ENCODE results near the gene KCNN3.

KCNN3 gene

DNA sequence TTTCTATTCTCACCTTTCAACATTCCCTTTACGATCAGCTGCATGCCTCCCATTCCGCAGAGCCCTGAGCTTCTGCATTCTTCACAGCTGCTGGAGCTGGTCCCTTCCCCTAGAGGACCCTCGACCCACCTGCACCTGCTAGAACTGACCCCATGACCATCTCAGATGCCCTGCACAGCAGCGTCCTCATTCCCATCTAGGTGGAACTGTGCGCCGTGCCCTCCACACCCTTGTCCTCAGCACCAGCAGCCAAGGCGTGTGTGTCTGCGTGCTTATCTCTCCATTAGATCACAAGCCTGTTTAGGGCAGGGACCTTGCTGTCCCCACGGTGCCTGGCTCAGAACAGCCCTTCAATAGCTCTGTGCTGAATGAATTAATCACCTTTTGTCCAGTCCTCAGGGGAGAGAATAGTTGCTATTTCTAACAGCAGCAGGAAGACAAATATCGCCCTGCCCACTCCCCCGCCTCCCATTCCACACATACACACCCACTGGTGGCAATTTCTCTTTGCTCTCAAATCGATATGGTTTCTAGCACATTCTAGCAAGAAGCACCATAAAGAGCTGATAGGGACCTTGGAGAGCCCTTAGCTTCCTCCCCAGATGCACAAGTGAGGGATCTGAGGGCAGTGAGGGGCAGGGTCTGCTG, 61.7 kb downstream of the KCNN3 start:
- in situ Hi-C loops (cut with HindIII; ENCODE audit: low pct_ligation_motif_present, low pct_unique_long_range_greater_than_20kb, low sequenced_read_pairs): no loop called here
- no peak for DNase-seq

DNA sequence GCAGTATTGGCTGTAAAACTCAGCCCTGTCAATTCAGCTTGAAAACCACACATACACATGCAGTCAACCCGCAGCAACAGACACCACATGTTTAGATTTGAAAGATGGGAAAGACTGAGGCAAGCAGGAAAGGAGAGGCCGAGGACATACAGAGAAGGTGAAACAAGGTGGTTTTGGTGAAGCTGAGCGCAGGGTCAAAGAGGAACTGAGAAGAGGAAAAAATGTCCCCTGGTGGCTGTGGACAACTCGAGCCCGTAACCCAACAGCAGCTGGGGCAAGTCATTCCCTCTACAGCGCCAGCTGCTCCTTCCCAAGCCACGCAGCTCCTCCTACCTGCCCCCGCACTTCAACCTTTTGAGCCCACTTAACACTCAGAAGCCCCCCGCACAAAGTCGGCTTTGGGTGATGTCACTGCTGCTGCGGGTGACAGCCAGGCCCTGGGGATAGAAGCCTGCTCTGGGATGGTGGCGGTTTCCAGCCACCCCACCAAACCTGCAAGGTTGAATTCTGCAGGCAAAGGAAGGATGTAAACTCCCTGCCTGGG, 63.0 kb downstream of the KCNN3 start:
- no peak for DNase-seq
- in situ Hi-C loops (cut with HindIII; ENCODE audit: low pct_ligation_motif_present, low pct_unique_long_range_greater_than_20kb, low sequenced_read_pairs): no loop called here

DNA sequence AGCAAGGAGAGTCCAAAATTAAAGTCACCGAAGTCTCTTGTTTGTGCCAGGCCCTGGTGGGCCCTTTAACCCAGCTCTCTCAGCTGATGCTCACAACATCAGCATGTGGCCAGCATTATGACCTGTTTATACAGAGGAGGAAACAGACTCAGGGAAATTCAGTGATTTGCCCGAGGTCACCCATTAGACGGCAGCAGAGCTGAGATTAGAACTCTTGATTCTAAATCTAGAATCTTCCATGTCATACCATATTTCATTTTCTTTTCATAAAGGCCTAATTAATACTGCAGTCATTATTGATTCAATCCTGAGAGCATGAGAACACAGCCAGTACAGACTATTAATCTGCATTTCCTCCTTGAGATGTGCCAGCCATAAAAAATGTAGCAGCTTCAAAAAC, 63.7 kb downstream of the KCNN3 start:
- DNase-seq: no peak
- in situ Hi-C loops (cut with HindIII; ENCODE audit: low pct_ligation_motif_present, low pct_unique_long_range_greater_than_20kb, low sequenced_read_pairs): no loop called here

DNA sequence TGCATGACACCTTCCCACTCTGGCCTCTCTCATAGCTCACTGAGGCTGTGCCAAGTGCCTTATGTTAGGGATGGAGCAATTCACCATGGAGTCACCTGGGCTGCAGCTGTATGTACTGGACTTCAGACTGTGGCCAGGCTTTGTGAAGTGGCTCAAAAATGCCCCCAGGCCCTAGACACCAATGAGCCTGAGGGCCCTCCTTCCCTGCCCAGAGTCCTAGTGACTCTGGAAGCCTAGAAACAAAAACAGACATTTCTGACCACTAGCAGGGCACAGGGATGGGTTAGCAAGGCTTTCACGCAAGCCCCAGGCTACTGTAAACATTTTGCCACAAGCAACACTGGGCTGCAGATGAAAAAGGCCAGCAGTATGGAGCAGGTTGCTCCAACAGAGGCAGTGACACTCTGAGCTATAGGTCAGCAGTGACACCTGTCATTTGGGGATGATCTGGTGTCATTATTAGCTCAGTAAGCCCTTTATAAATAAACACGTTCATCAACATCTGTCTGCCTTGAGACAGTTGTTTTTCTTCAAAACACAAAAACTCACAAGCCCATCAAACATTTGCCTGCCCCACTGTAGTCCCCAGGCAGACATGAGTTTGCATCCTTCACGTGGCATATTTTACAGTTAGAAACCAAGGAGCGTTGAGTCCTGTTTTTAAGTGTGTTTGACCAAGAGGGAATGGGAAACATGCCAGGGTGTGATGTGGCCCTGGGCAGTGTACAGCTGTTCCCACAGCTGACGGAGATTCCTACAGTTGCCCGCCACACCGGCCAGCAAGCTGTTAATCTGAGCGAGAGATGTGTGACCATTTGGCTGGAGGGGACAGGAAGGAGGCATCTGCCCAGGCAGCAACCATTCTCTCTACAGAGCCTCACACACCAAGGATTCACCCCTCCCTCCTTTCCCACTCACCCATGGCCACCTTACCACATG, 66.8 kb downstream of the KCNN3 start:
- in situ Hi-C loops (cut with HindIII; ENCODE audit: low pct_ligation_motif_present, low pct_unique_long_range_greater_than_20kb, low sequenced_read_pairs): no loop called here
- DNase-seq: no peak

DNA sequence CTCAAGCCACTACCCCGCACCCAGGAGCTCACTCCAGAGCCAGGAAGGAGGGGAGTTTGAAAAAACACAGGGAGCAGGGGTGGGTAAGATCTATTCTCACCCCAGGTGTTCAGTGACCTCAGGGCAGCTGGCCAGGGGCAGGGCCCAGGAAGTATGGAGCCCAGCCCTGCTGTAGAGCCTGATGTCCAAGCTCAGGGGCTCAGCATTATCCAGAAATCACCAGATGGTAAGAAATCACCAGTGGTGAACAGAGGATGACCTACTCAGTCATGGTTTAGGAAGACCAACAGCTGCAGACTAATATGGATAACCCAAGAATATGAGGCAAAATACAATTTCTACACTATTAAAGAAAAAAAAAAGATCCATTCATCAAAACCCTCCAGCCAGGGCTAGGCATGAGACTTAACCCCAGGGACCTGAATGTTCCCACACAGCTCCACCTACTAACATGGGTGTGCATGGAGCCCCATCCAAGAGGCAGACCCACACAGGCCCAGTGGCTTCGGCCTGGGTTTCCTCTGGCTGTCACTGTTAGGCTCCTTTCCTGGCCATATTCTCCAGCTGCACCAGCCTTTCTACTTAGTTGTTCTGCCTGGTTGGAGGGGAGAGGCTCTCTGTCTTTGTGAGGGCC, 67.6 kb downstream of the KCNN3 start:
- in situ Hi-C loops (cut with HindIII; ENCODE audit: low pct_ligation_motif_present, low pct_unique_long_range_greater_than_20kb, low sequenced_read_pairs): no loop called here
- no peak for DNase-seq

DNA sequence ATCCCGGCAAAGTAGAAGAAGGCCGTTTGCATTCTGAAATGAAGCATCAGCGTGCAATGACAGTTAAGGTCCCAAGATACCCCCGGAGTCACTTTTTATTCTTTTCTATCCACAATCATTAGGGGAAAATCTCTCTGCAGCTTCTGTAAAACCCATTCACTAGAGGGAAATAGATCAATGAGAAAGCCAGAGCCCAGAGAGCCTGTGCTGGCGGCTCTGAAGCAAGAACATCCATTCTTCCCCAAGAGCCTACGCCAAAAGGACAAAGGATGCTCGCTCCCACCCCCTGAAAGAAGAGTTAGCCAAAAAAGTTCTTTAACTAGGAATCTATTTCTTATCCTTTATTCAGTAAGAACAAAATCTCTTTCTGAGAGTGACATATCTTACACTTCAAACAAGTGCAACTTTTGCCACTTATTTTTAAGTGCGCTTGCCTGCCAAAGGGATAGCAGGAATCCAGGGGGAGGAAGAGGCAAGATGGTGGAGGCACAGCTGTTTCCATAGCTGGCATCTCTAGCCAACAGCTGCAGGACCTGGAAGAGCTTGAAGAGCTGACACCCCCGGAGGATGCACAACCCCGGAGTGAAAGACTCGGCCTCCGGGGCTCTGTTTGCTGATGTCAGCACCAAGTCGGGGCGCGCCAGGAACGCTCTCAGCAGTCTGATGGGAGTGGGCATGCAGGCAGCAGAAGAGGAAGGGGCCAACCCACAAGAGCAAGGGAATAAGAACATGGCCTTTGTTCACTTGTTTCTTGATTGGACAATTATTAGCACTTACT, 68.7 kb downstream of the KCNN3 start:
- DNase-seq: no peak
- in situ Hi-C loops (cut with HindIII; ENCODE audit: low pct_ligation_motif_present, low pct_unique_long_range_greater_than_20kb, low sequenced_read_pairs): no loop called here

DNA sequence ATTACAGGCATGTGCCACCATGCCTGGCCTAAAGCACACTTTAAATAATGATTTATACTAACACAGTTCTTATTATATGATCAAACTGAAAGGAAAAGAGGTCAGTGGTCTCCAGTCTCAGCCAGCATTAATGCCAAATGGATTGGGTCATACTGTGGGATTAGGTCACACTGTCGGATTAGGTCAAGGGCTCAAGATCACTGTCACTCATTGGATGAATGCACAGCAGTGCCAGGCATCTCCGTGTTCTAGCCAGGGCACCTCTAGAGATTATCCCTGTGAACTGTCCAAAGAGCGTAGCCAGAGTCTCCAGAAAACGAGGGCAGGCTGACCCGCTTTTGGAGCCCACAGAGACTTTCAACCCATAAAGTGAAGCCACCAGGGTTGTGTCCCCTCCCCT, 70.9 kb downstream of the KCNN3 start:
- in situ Hi-C loops (cut with HindIII; ENCODE audit: low pct_ligation_motif_present, low pct_unique_long_range_greater_than_20kb, low sequenced_read_pairs): loop anchor here (25.0 kb wide), 1 partner anchor 112 kb away; no protein-coding TSS in a partner anchor
- no peak for DNase-seq

DNA sequence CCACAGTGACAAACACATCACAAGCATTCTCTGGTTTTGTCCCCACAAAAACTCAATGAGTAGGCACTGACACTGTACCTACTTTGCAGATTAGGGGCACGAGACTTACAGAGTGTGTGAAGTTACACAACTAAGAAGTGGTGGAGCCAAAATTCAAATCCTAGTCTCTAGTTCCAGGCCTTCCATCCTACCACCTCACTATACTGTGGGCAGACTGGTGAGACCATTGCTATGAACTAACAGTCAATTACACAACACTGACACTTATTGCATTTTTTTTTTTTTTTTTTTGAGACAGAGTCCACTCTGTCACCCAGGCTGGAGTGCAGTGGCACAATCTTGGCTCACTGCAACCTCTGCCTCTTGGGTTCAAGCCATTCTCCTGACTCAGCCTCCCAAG, 71.4 kb downstream of the KCNN3 start:
- no peak for DNase-seq
- in situ Hi-C loops (cut with HindIII; ENCODE audit: low pct_ligation_motif_present, low pct_unique_long_range_greater_than_20kb, low sequenced_read_pairs): loop anchor here (25.0 kb wide), 1 partner anchor 111 kb away; no protein-coding TSS in a partner anchor

DNA sequence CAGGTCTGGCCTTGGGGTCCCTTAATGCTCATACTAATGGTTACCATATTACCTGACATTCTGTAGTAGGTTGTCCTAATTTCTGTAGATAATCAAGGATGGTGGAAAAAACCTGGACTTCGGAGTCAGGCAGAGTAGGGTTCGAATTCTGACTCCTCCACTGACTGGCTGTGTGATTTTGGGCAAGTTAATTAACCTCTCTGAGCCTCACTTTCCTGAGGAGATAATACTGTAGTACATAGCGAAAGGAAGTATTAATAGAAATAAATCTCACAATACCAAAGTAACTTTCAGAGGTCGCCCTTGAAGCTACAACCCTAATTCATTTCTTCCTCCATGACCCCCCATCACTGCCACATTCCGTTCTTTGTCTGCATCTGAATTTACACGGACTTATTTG, 72.9 kb downstream of the KCNN3 start:
- no peak for DNase-seq
- in situ Hi-C loops (cut with HindIII; ENCODE audit: low pct_ligation_motif_present, low pct_unique_long_range_greater_than_20kb, low sequenced_read_pairs): loop anchor here (25.0 kb wide), 1 partner anchor 110 kb away; no protein-coding TSS in a partner anchor

DNA sequence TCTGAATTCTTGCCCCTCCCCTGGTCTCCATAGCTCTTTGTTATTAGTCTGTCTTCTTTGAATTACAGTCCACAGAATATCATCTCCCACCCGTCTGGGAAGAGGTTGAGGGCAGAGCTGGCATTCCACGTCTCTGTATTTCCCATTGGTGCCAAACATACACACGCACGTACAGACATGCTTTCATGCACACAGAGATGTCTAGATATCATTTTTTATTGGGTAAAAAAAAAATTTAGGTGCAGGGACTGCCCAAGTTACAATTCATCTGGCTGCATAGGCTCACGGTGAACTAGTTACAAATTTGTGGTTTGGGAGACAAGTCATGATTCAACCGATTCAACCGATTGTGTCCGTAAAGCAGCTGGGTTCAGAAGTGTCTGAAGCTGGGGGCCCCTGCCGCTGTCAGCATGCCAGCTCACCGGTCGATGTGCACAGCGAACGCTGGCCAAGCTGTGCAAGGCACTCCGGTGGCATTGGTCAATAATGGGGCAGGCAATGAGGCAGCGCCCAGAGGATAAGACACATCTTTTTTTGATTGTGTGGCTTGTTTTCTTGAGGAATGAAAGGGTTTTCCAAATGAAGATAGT, 73.7 kb downstream of the KCNN3 start:
- no peak for DNase-seq
- in situ Hi-C loops (cut with HindIII; ENCODE audit: low pct_ligation_motif_present, low pct_unique_long_range_greater_than_20kb, low sequenced_read_pairs): loop anchor here (25.0 kb wide), 1 partner anchor 109 kb away; no protein-coding TSS in a partner anchor

DNA sequence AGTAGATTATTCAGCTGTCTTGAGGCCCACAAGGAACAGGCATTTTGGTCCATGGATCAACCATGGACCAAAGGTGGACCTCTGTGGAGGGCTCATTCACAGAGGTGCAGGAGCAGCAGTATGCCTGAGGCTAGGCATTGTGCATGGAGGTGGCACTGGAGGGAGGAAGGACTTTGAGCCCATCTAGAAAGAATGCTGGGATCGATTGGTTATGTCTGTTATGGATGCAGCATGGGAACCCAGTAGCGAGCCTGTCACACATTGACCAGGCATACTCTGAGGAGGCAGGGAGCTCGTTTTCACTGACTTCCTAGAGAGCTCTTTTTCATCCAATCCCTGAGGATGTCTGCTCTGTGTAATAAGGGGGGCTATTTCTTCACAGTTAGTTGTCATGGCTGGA, 75.5 kb downstream of the KCNN3 start:
- in situ Hi-C loops (cut with HindIII; ENCODE audit: low pct_ligation_motif_present, low pct_unique_long_range_greater_than_20kb, low sequenced_read_pairs): loop anchor here (25.0 kb wide), 1 partner anchor 107 kb away; no protein-coding TSS in a partner anchor
- DNase-seq: no peak

DNA sequence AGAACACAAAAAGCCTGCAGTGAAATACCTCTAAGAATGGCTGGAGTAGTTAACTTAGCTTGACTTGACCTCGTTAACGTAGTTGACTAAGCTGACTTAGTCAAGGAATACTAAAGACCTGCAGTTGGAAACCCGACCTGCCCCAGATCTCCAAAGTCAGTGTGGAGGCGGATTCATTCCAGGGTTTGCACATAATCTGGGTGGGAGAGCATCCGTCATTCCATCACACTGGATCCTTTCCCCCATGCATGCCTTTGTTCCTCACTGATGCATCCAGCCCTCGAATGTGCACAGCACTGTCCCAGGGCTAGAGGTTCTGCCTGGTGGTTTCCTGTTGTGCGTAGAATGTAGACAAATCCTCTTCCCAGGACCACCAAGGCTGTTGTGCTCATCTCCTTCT, 76.4 kb downstream of the KCNN3 start:
- in situ Hi-C loops (cut with HindIII; ENCODE audit: low pct_ligation_motif_present, low pct_unique_long_range_greater_than_20kb, low sequenced_read_pairs): loop anchor here (25.0 kb wide), 1 partner anchor 106 kb away; no protein-coding TSS in a partner anchor
- DNase-seq: no peak

DNA sequence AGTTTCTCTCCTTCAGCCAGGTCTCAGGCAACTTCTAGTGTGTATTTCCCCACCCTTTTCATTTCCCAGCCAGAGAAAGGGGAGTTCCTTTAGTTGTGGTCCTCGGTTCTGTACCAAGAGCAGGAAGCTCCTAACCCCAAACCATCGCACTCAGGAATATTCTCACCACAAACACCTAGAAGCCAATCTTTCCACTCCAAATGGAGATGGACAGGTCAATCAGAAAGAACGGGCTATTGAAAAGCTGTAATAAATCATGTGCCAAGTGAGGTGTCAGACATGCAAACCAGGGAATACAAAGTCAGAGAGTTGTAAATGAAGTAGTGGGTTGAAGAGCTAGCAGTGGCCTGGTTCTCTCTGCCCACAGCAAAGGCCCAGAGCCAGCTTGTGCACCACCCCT, 77.2 kb downstream of the KCNN3 start:
- in situ Hi-C loops (cut with HindIII; ENCODE audit: low pct_ligation_motif_present, low pct_unique_long_range_greater_than_20kb, low sequenced_read_pairs): loop anchor here (25.0 kb wide), 1 partner anchor 106 kb away; no protein-coding TSS in a partner anchor
- DNase-seq: no peak

DNA sequence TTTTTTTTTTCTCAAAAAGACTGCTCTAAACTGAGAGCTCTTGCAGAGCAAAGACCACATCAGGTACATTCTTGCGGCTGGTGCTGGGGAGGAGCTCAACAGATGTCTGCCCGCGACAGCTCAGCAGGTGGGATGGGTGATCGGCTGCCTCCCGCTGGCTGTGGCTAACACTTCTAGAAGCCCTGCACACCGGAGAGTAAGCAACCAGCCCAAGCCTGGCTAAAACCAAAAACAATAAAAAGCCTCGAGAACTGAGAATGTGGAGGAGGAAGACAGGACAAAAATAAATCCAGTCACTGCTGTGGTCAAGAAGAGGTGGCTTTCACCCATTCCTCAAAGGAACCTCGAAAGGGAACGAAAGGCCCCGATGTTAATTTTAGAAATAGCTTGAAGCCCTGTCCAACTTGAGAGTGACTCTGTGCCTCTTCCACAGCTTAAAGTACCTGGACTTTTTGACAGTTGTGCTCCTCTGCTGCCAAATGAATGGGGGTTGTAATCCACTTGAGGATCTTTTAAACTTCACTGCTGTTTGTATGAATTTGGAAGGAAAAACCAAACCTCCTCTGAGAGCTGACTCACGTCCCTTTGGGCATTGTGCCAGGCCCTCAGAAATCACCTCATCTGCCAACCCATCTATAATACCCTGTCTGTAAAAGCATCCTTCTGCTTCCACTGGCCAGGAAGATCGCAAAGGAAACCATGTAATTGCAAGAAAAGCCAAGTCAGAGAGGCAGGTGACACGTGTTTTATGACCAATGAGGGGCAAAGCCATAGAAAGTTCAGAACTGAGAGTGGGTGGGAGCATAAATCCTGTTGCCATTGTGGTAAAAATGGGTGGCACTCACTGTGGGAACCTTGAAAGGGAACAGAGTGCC, 78.6 kb downstream of the KCNN3 start:
- DNase-seq: peak; percentile 48
- in situ Hi-C loops (cut with HindIII; ENCODE audit: low pct_ligation_motif_present, low pct_unique_long_range_greater_than_20kb, low sequenced_read_pairs): loop anchor here (25.0 kb wide), 1 partner anchor 104 kb away; no protein-coding TSS in a partner anchor

DNA sequence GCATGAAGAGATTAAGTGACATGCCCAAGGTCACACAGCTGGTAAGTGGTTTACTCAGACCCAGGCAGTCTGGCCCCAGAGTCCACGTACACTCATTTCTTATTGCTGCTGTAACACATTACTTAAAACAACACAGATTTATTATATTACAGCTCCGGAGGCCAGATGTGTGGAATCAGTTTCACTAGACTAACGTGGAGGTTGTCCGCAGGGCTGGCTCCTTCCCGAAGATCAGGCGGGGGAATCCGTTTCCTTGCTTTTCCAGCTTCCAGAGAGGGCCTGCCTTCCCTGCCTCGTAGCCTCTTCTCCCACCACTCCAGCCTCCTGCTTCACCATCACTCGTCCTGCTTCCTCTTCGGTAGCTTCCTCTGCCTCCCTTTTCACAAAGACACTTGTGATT, 81.2 kb downstream of the KCNN3 start:
- DNase-seq: no peak
- in situ Hi-C loops (cut with HindIII; ENCODE audit: low pct_ligation_motif_present, low pct_unique_long_range_greater_than_20kb, low sequenced_read_pairs): loop anchor here (25.0 kb wide), 1 partner anchor 102 kb away; no protein-coding TSS in a partner anchor

DNA sequence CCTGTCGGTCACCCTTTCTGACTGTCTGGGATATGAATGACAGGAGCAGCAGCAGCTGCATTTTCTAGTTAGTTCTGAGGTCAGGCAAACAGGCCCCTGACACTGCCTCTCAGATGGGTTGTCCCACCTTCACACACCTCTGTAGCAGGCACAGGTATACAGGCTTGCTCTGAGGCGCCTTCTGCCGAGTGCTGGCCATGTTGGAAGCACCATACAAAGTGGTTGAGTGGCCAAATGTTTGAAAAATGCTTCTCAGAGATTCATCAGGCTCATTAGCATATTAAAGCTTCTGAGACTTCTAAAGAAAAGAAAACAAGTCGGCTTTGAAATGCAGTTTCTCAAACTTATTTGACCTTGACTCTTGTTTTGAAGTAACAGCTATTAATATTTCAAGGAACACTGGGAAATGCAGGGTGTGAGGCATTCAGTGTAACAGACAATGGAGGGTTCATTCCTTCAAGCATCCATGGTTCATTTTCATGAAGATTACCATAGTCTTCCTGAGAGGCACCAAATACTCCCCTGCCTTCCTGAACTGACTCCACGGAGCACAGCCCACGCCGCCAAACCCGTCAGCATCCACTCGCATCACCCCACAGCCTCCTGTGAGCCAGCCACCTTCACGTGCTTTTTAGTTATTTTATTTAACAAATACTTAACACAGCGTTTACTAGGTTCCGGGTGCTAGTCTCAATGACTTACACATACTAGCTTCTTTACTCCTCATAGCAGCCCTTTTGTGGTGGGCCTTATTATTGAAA, 81.8 kb downstream of the KCNN3 start:
- no peak for DNase-seq
- in situ Hi-C loops (cut with HindIII; ENCODE audit: low pct_ligation_motif_present, low pct_unique_long_range_greater_than_20kb, low sequenced_read_pairs): loop anchor here (25.0 kb wide), 1 partner anchor 101 kb away; no protein-coding TSS in a partner anchor
